ENCODE data around the gene TRIM40.

TRIM40 gene

GRCh38 chr6:30167101-30167500, 31.2 kb downstream of the TRIM40 start:
- no peak for DNase-seq (ENCODE audit: low read depth)
- TF ChIP-seq, protein P1, sequence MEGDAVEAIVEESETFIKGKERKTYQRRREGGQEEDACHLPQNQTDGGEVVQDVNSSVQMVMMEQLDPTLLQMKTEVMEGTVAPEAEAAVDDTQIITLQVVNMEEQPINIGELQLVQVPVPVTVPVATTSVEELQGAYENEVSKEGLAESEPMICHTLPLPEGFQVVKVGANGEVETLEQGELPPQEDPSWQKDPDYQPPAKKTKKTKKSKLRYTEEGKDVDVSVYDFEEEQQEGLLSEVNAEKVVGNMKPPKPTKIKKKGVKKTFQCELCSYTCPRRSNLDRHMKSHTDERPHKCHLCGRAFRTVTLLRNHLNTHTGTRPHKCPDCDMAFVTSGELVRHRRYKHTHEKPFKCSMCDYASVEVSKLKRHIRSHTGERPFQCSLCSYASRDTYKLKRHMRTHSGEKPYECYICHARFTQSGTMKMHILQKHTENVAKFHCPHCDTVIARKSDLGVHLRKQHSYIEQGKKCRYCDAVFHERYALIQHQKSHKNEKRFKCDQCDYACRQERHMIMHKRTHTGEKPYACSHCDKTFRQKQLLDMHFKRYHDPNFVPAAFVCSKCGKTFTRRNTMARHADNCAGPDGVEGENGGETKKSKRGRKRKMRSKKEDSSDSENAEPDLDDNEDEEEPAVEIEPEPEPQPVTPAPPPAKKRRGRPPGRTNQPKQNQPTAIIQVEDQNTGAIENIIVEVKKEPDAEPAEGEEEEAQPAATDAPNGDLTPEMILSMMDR (conservative IDR thresholded peaks at IDR 0.05; ENCODE audit: low read length) = no peak
- H3K4me3 ChIP-seq (ENCODE audit: low read length) = no peak overlapping the region

- TF ChIP-seq, protein P1 (conservative IDR thresholded peaks at IDR 0.05; ENCODE audit: low read length) = no peak
- no peak overlapping the region for H3K4me3 ChIP-seq (ENCODE audit: low read length)
- no peak for DNase-seq (ENCODE audit: low read depth)
These were observed 32.8 kb downstream of the TRIM40 start for GRCh38 chr6:30168741-30169140.

- peak; percentile 51 for DNase-seq (ENCODE audit: low read depth)
- TF ChIP-seq, protein P1 (conservative IDR thresholded peaks at IDR 0.05; ENCODE audit: low read length) = peak; percentile 95
- H3K4me3 ChIP-seq (ENCODE audit: low read length) = no peak overlapping the region
These were observed 34.0 kb downstream of the TRIM40 start for GRCh38 chr6:30169658-30170614.

DNA sequence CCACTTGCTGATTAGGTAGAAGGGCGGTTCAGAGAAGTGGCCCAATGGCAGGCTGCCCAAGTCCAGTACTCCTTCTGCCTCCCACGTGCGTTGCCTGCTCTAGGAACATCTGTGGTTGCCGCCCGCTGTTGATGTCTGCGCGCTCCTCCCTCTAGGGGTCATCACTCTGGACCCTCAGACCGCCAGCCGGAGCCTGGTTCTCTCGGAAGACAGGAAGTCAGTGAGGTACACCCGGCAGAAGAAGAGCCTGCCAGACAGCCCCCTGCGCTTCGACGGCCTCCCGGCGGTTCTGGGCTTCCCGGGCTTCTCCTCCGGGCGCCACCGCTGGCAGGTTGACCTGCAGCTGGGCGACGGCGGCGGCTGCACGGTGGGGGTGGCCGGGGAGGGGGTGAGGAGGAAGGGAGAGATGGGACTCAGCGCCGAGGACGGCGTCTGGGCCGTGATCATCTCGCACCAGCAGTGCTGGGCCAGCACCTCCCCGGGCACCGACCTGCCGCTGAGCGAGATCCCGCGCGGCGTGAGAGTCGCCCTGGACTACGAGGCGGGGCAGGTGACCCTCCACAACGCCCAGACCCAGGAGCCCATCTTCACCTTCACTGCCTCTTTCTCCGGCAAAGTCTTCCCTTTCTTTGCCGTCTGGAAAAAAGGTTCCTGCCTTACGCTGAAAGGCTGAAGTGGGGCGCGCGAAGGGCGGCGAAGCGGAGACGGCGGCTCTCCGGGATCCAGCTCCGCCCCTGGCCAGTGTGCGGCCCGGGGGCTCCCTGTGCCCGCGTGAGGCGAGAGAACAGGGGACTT, 35.9 kb downstream of the TRIM40 start:
- no peak overlapping the region for H3K4me3 ChIP-seq (ENCODE audit: low read length)
- TF ChIP-seq, protein P1 (conservative IDR thresholded peaks at IDR 0.05; ENCODE audit: low read length) = peak; percentile 14
- DNase-seq (ENCODE audit: low read depth) = no peak

GRCh38 chr6:30172681-30173080, 36.7 kb downstream of the TRIM40 start:
- DNase-seq (ENCODE audit: low read depth) = no peak
- no peak overlapping the region for H3K4me3 ChIP-seq (ENCODE audit: low read length)
- TF ChIP-seq, protein P1 (conservative IDR thresholded peaks at IDR 0.05; ENCODE audit: low read length) = no peak

DNA sequence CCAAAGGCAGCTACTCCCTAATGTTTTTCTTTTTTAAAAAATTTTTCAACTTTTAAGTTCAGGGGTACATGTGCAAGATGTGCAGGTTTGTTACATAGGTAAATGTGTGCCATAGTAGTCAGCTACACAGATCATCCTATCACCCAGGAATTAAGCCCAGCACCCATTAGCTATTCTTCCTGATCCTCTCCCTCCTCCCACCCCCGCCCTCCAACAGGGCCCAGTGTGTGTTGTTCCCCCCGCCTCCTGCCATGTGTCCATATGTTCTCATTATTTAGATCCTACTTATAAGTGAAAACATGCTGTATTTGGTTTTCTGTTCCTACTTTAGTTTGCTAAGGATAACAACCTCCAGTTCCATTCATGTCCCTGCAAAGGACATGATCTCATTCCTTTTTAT, 39.8 kb downstream of the TRIM40 start:
- DNase-seq (ENCODE audit: low read depth) = no peak
- no peak overlapping the region for H3K4me3 ChIP-seq (ENCODE audit: low read length)
- TF ChIP-seq, protein P1 (conservative IDR thresholded peaks at IDR 0.05; ENCODE audit: low read length) = no peak

Measured in AG10803 (cell line).